ENCODE results near the gene FGF8.
"Not testable (repeated sequence)": the region's sequence is repeated elsewhere in the genome, so short reads cannot be mapped to it uniquely, and the experiment has no call there.

The FGF8 gene

GRCh38 chr10:101793526-101793925 lies 17.6 kb upstream of the FGF8 start:
- TF ChIP-seq SPI1 (IDR thresholded peaks at IDR 0.05; ENCODE audit: borderline replicate concordance, low read depth) (no peak), POLR2AphosphoS5 (IDR thresholded peaks at IDR 0.05; ENCODE audit: low read depth) (no peak), REST (IDR thresholded peaks at IDR 0.05; ENCODE audit: insufficient replicate concordance, low read depth) (no peak), CTCF (IDR thresholded peaks at IDR 0.05; ENCODE audit: insufficient read depth, low read length) (no peak), GABPA (IDR thresholded peaks at IDR 0.05; ENCODE audit: low read depth) (no peak)
- no peak for DNase-seq (ENCODE audit: low read depth in 1 of 2, low spot score in 1 of 2)
- no peak overlapping the region for H3K27ac ChIP-seq (replicated peaks)

GRCh38 chr10:101789686-101790085 lies 13.8 kb upstream of the FGF8 start:
- DNase-seq (ENCODE audit: low read depth in 1 of 2, low spot score in 1 of 2) = no peak
- H3K4me3 ChIP-seq (replicated peaks; ENCODE audit: insufficient read depth, low read length) = no peak overlapping the region
- TF ChIP-seq SPI1 (IDR thresholded peaks at IDR 0.05; ENCODE audit: borderline replicate concordance, low read depth) (no peak), CTCF (IDR thresholded peaks at IDR 0.05; ENCODE audit: insufficient read depth, low read length) (no peak), REST (IDR thresholded peaks at IDR 0.05; ENCODE audit: insufficient replicate concordance, low read depth) (no peak), GABPA (IDR thresholded peaks at IDR 0.05; ENCODE audit: low read depth) (no peak), POLR2AphosphoS5 (IDR thresholded peaks at IDR 0.05; ENCODE audit: low read depth) (no peak)
- H3K27ac ChIP-seq (replicated peaks) = no peak overlapping the region
- no peaks in the 10 kb centered on the region for H3K27me3 ChIP-seq (ENCODE audit: insufficient read depth, poor library complexity, severe bottlenecking)

More at GRCh38 chr10:101793526-101793925, 17.6 kb upstream of the FGF8 start:
- H3K4me3 ChIP-seq (replicated peaks; ENCODE audit: insufficient read depth, low read length) = no peak overlapping the region
- H3K27me3 ChIP-seq (ENCODE audit: insufficient read depth, poor library complexity, severe bottlenecking) = no peaks in the 10 kb centered on the region

GRCh38 chr10:101789231-101789630 lies 13.3 kb upstream of the FGF8 start:
- H3K4me3 ChIP-seq (replicated peaks; ENCODE audit: insufficient read depth, low read length); DNase-seq (ENCODE audit: low read depth in 1 of 2, low spot score in 1 of 2); H3K27ac ChIP-seq (replicated peaks); H3K27me3 ChIP-seq (ENCODE audit: insufficient read depth, poor library complexity, severe bottlenecking): not testable (repeated sequence)

GRCh38 chr10:101785801-101786200 lies 9.9 kb upstream of the FGF8 start:
- no peak overlapping the region for H3K27ac ChIP-seq (replicated peaks)
- DNase-seq (ENCODE audit: low read depth in 1 of 2, low spot score in 1 of 2) = no peak
- no peak overlapping the region for H3K4me3 ChIP-seq (replicated peaks; ENCODE audit: insufficient read depth, low read length)
- no peaks in the 10 kb centered on the region for H3K27me3 ChIP-seq (ENCODE audit: insufficient read depth, poor library complexity, severe bottlenecking)
- no peak for TF ChIP-seq POLR2AphosphoS5 (IDR thresholded peaks at IDR 0.05; ENCODE audit: low read depth)
- no peak for TF ChIP-seq GABPA (IDR thresholded peaks at IDR 0.05; ENCODE audit: low read depth)
- TF ChIP-seq SPI1 (IDR thresholded peaks at IDR 0.05; ENCODE audit: borderline replicate concordance, low read depth) = no peak
- no peak for TF ChIP-seq REST (IDR thresholded peaks at IDR 0.05; ENCODE audit: insufficient replicate concordance, low read depth)
- no peak for TF ChIP-seq CTCF (IDR thresholded peaks at IDR 0.05; ENCODE audit: insufficient read depth, low read length)

All from HL-60 (cell line).